DOHH2 (cell line): ENCODE measurements around the gene SHC4.

Experiments
- H3F3A ChIP-seq: fragments of 200-600 bp; sonication (generic), shearing (Covaris generic); 2 replicates; pipeline ENCODE4 v1.6.0; 2016; ENCODE audit warnings: antibody characterized with exemption, mild to moderate bottlenecking; ENCODE audit not compliant: control insufficient read depth, insufficient read depth
- H3K27ac ChIP-seq: fragments of 200-600 bp; sonication (generic); 2 replicates; pipeline ENCODE4 v1.5.1; 2014; ENCODE audit warnings: low read depth, mild to moderate bottlenecking, low read length, moderate library complexity
- H3K27me3 ChIP-seq: fragments of 200-600 bp; sonication (generic); 2 replicates; pipeline ENCODE4 v1.6.1; 2014; ENCODE audit warnings: mild to moderate bottlenecking, low read length, mixed read lengths; ENCODE audit not compliant: control insufficient read depth
- H3K36me3 ChIP-seq: fragments of 200-600 bp; sonication (generic); 2 replicates; pipeline ENCODE4 v1.6.1; 2014; ENCODE audit warnings: mild to moderate bottlenecking, low read length, moderate library complexity, mixed read lengths; ENCODE audit not compliant: control insufficient read depth
- H3K4me1 ChIP-seq: fragments of 200-600 bp; sonication (generic); 2 replicates; pipeline ENCODE4 v1.6.1; 2014; ENCODE audit warnings: mild to moderate bottlenecking, low read length, mixed read lengths; ENCODE audit not compliant: control insufficient read depth
- H3K4me2 ChIP-seq: fragments of 200-600 bp; sonication (generic); 2 replicates; pipeline ENCODE4 v1.6.0; 2014; ENCODE audit warnings: mild to moderate bottlenecking, low read length, moderate library complexity
- H3K4me3 ChIP-seq: fragments of 200-600 bp; sonication (generic); 2 replicates; pipeline ENCODE4 v1.5.1; 2014; ENCODE audit warnings: mild to moderate bottlenecking, low read length, mixed read lengths
- H3K79me2 ChIP-seq: fragments of 200-600 bp; sonication (generic); 2 replicates; pipeline ENCODE4 v1.6.1; 2014; ENCODE audit warnings: mild to moderate bottlenecking, low read length, mixed read lengths; ENCODE audit not compliant: control insufficient read depth
- H3K9me2 ChIP-seq: fragments of 200-600 bp; sonication (generic); replicated peaks from 2 replicates; pipeline ENCODE4 v1.6.1; 2014; ENCODE audit warnings: mild to moderate bottlenecking, low read length, mixed read lengths; ENCODE audit not compliant: control insufficient read depth
- H3K9me3 ChIP-seq: fragments of 200-600 bp; sonication (generic); 2 replicates; pipeline ENCODE4 v1.6.1; 2014; ENCODE audit warnings: antibody characterized with exemption, low read length, mixed read lengths; ENCODE audit not compliant: control insufficient read depth, insufficient read depth
- H4K20me1 ChIP-seq: fragments of 200-600 bp; sonication (generic); 2 replicates; pipeline ENCODE4 v1.6.0; 2014; ENCODE audit warnings: low read depth, mild to moderate bottlenecking, antibody characterized with exemption, low read length, moderate library complexity; ENCODE audit not compliant: control insufficient read depth, insufficient read depth
- EZH2phosphoT487 ChIP-seq: fragments of 200-600 bp; sonication (generic); IDR thresholded peaks from 2 replicates; pipeline ENCODE4 v1.6.1; 2017; ENCODE audit warnings: borderline replicate concordance, mild to moderate bottlenecking, antibody characterized with exemption, low read length, moderate library complexity, mixed read lengths
- TF ChIP-seq, protein P1 (sequence below): fragments of 200-600 bp; sonication (generic); IDR thresholded peaks from one replicate; pipeline ENCODE4 v1.5.1; 2014; ENCODE audit warnings: antibody characterized with exemption, mild to moderate bottlenecking, low read depth, low read length; ENCODE audit not compliant: poor library complexity, severe bottlenecking

SHC4 gene

GRCh38 chr15:48922046-48922445 lies 41.7 kb downstream of the SHC4 start:
- Histone ChIP-seq H3K27ac (no peak overlapping the region), H3K9me3 (no peaks in the 10 kb centered on the region), H3K27me3 (no peaks in the 10 kb centered on the region), H3K4me2 (no peak overlapping the region), H3K9me2 (no peaks in the 10 kb centered on the region), H3F3A (no peaks in the 10 kb centered on the region), H4K20me1 (no peaks in the 10 kb centered on the region), H3K79me2 (no peaks in the 10 kb centered on the region), H3K4me1 (no peaks in the 10 kb centered on the region), H3K4me3 (no peak overlapping the region), H3K36me3 (no peaks in the 10 kb centered on the region)
- TF ChIP-seq EZH2phosphoT487 = no peak
- TF ChIP-seq, protein P1, sequence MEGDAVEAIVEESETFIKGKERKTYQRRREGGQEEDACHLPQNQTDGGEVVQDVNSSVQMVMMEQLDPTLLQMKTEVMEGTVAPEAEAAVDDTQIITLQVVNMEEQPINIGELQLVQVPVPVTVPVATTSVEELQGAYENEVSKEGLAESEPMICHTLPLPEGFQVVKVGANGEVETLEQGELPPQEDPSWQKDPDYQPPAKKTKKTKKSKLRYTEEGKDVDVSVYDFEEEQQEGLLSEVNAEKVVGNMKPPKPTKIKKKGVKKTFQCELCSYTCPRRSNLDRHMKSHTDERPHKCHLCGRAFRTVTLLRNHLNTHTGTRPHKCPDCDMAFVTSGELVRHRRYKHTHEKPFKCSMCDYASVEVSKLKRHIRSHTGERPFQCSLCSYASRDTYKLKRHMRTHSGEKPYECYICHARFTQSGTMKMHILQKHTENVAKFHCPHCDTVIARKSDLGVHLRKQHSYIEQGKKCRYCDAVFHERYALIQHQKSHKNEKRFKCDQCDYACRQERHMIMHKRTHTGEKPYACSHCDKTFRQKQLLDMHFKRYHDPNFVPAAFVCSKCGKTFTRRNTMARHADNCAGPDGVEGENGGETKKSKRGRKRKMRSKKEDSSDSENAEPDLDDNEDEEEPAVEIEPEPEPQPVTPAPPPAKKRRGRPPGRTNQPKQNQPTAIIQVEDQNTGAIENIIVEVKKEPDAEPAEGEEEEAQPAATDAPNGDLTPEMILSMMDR = no peak

DNA sequence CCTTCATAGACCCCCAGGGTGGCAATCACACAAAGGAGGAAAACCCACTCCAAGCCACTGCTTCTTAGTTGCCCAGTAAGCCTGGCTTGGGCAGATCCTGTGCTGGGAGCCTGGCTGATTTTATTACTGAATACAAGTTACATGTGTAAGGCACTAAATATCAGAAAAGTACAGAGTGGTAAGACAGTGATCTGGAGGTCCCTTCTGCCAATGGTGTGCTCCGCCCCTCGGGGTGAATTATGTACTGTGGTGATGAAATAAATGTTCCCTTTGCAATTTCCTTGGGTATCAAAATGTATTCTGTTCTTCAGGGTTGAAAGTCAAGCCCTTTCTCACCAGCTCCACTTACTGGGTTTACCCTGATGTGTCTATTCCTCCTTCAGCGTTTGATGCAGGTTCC lies 47.0 kb downstream of the SHC4 start:
- no peaks in the 10 kb centered on the region for H3K36me3 ChIP-seq

DNA sequence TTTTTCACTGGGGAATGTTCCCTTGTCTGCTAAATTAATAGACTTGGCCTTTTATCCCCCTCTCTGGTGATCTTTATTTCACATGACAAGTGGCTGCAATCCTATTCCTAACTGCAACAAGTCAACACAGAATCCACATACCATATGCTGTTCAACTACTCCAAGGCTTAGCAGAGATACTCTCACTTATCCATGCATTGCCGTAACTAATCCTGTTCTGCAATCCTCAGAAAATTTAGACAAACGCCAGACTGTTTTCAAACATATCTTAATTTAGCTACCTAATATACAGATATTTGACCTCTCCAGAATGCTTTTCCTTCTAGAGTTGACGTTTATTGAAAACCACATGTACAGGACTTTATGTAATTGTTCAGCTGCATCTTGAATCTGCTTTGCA lies 47.9 kb downstream of the SHC4 start:
- TF ChIP-seq, protein P1 = no peak
- TF ChIP-seq EZH2phosphoT487 = no peak
- H3F3A ChIP-seq = no peaks in the 10 kb centered on the region
- H3K9me2 ChIP-seq = no peaks in the 10 kb centered on the region
- H3K4me2 ChIP-seq = no peak overlapping the region
- no peaks in the 10 kb centered on the region for H3K79me2 ChIP-seq
- no peak overlapping the region for H3K4me3 ChIP-seq
- H3K36me3 ChIP-seq = no peaks in the 10 kb centered on the region
- no peak overlapping the region for H3K27ac ChIP-seq
- no peaks in the 10 kb centered on the region for H3K4me1 ChIP-seq
- H4K20me1 ChIP-seq = no peaks in the 10 kb centered on the region
- no peaks in the 10 kb centered on the region for H3K9me3 ChIP-seq
- no peaks in the 10 kb centered on the region for H3K27me3 ChIP-seq

More for the DNA sequence above, 47.0 kb downstream of the SHC4 start:
- Histone ChIP-seq H3K27ac (no peak overlapping the region), H3K4me3 (no peak overlapping the region), H3F3A (no peaks in the 10 kb centered on the region), H3K4me1 (no peaks in the 10 kb centered on the region), H3K27me3 (no peaks in the 10 kb centered on the region), H3K9me2 (no peaks in the 10 kb centered on the region), H3K9me3 (no peaks in the 10 kb centered on the region), H4K20me1 (no peaks in the 10 kb centered on the region), H3K4me2 (no peak overlapping the region), H3K79me2 (no peaks in the 10 kb centered on the region)
- TF ChIP-seq, protein P1 = no peak
- no peak for TF ChIP-seq EZH2phosphoT487

DNA sequence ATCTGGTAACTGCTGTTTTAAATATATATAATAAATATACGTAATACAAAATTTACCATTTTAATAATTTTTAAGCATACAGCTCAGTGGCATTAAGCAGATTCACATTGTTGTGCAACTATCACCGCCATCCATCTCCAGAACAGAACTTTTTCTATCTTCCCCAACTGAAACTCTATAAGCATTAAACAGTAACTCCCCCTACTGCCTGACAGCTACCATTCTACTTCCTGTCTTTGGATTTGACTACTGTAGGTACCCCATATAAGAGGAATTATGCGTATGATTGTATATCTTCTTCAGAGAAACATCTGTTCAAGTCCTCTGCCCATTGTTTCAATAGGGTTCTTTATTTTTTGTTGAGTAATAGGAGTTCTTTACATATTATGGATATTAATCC lies 49.0 kb downstream of the SHC4 start:
- H3K4me1 ChIP-seq = no peaks in the 10 kb centered on the region
- no peaks in the 10 kb centered on the region for H3K9me2 ChIP-seq
- H3K4me2 ChIP-seq = no peak overlapping the region
- no peak overlapping the region for H3K27ac ChIP-seq
- H3K4me3 ChIP-seq = no peak overlapping the region
- H3K79me2 ChIP-seq = no peaks in the 10 kb centered on the region
- H4K20me1 ChIP-seq = no peaks in the 10 kb centered on the region
- H3F3A ChIP-seq = no peaks in the 10 kb centered on the region
- no peaks in the 10 kb centered on the region for H3K9me3 ChIP-seq
- H3K36me3 ChIP-seq = no peaks in the 10 kb centered on the region
- H3K27me3 ChIP-seq = no peaks in the 10 kb centered on the region
- no peak for TF ChIP-seq EZH2phosphoT487
- TF ChIP-seq, protein P1 = no peak
